Left lung (tissue), 10 donors: ENCODE data around the gene UBE2E2. TPM values are rescaled to one million over a fixed set of nuclear protein-coding genes. Genes with fewer than 3 reads are reported as not detected.

Source experiments
- ATAC-seq: fragments of 200-7000 bp; cut with Tn5 transposase; one replicate; pipeline ENCODE4 v1.9.1; 2020; ENCODE audit warnings: moderate library complexity
- DNase-seq, 4 donors: peaks; one replicate each; pipeline ENCODE4 v3.0.0-alpha.2; 2013 to 2020
- H3K27ac ChIP-seq, 2 donors: fragments of 200-600 bp; sonication (generic) in 1 of 2; one replicate each; pipeline versions ENCODE4 v1.5.0 to v1.8.0; 2020 to 2021
- H3K27me3 ChIP-seq, 2 donors: fragments of 200-600 bp; sonication (generic) in 1 of 2; one replicate each; pipeline versions ENCODE4 v1.5.0 to v1.8.0; 2020 to 2021
- H3K36me3 ChIP-seq, 2 donors: fragments of 200-600 bp; sonication (generic) in 1 of 2; one replicate each; pipeline versions ENCODE4 v1.5.0 to v1.8.0; 2020 to 2021
- H3K4me1 ChIP-seq, 2 donors: fragments of 200-600 bp; one replicate each; pipeline ENCODE4 v1.8.0; 2021
- H3K4me3 ChIP-seq, 2 donors: fragments of 200-600 bp; sonication (generic) in 1 of 2; one replicate each; pipeline versions ENCODE4 v1.5.0 to v1.8.0; 2020 to 2021; ENCODE audit warnings: mild to moderate bottlenecking in 1 of 2
- H3K9me3 ChIP-seq, 2 donors: fragments of 200-600 bp; sonication (generic) in 1 of 2; one replicate each; pipeline versions ENCODE4 v1.5.0 to v1.8.0; 2020 to 2021
- CTCF ChIP-seq, 2 donors: fragments of 200-600 bp; sonication (generic) in 1 of 2; IDR thresholded peaks; one replicate each; pipeline versions ENCODE4 v1.5.0 to v1.8.0; 2021; ENCODE audit warnings: antibody characterized with exemption in 2 of 2
- intact Hi-C, 2 donors: fragments of 100-400 bp; cut with DNase I; formaldehyde crosslinking; loops; one replicate each; pipeline versions ENCODE4 v1.11.2 to v1.14.2; 2022
- polyA plus RNA-seq, 6 donors: library from polyadenylated mRNA; unstranded; fragments of 120-200 nt; gene quantifications; one replicate each; pipeline ENCODE4 v1.2.1, GENCODE V29; 2013; ENCODE audit not compliant: insufficient read length in 6 of 6
- total RNA-seq, 2 donors: library from RNA; stranded (reverse); fragmentation: NEBNext Ultra II Directional; extraction: Animal tissue kit (Norgen Biotek cat#: 25700); gene quantifications; one replicate each; pipeline ENCODE4 v1.2.1, GENCODE V29; 2021
- donor health status: DM: no; HTN: yes; CAD: no.
- donor health status: DM: no; HTN: no; CAD: no.

UBE2E2 gene
- total and polyA plus RNA-seq, 8 donors, result 42.3 to 55.6 (median 47.5) TPM

- no peak for TF ChIP-seq CTCF (IDR thresholded peaks at IDR 0.05)
- Histone ChIP-seq H3K27ac (no peak overlapping the region), H3K9me3 (no peaks in the 10 kb centered on the region), H3K36me3 (no peaks in the 10 kb centered on the region), H3K4me3 (no peak overlapping the region), H3K4me1 (peaks cover 0 to 2% of the 10 kb centered on the region in 2 donors), H3K27me3 (no peaks in the 10 kb centered on the region)
- intact Hi-C loops, result no loop called here
- no peak for DNase-seq
- no peak for ATAC-seq
These were observed 346.2 kb downstream of the UBE2E2 start for GRCh38 chr3:23549148-23549910.

GRCh38 chr3:23550402-23550801 is 347.3 kb downstream of the UBE2E2 start:
- no peaks in the 10 kb centered on the region for H3K27me3 ChIP-seq
- ATAC-seq (no peak), DNase-seq (no peak)
- H3K4me1 ChIP-seq, result peaks cover 0 to 2% of the 10 kb centered on the region in 2 donors
- no peak for TF ChIP-seq CTCF (IDR thresholded peaks at IDR 0.05)
- H3K27ac ChIP-seq, result no peak overlapping the region
- no peaks in the 10 kb centered on the region for H3K36me3 ChIP-seq
- no peak overlapping the region for H3K4me3 ChIP-seq
- no peaks in the 10 kb centered on the region for H3K9me3 ChIP-seq
- intact Hi-C loops, result no loop called here

- intact Hi-C loops, result no loop called here
- Histone ChIP-seq H3K27me3 (no peaks in the 10 kb centered on the region), H3K27ac (no peak overlapping the region), H3K36me3 (peaks cover 0 to 3% of the 10 kb centered on the region in 2 donors), H3K4me3 (no peak overlapping the region), H3K4me1 (no peaks in the 10 kb centered on the region), H3K9me3 (no peaks in the 10 kb centered on the region)
- no peak for DNase-seq
- no peak for TF ChIP-seq CTCF (IDR thresholded peaks at IDR 0.05)
- ATAC-seq, result no peak
These were observed 349.4 kb downstream of the UBE2E2 start for GRCh38 chr3:23552506-23552905.

- Histone ChIP-seq H3K27me3 (no peaks in the 10 kb centered on the region), H3K36me3 (peaks cover 0 to 3% of the 10 kb centered on the region in 2 donors), H3K4me3 (no peak overlapping the region), H3K27ac (no peak overlapping the region), H3K9me3 (no peaks in the 10 kb centered on the region), H3K4me1 (no peaks in the 10 kb centered on the region)
- ATAC-seq, result no peak
- intact Hi-C loops, result no loop called here
- no peak for DNase-seq
- TF ChIP-seq CTCF (IDR thresholded peaks at IDR 0.05), result no peak
These were observed 350.2 kb downstream of the UBE2E2 start for GRCh38 chr3:23553353-23553752.

GRCh38 chr3:23565041-23565775 is 362.1 kb downstream of the UBE2E2 start:
- intact Hi-C loops, result no loop called here
- Histone ChIP-seq H3K4me3 (no peak overlapping the region), H3K4me1 (no peaks in the 10 kb centered on the region), H3K27ac (no peak overlapping the region), H3K27me3 (no peaks in the 10 kb centered on the region), H3K9me3 (no peaks in the 10 kb centered on the region), H3K36me3 (no peaks in the 10 kb centered on the region)
- TF ChIP-seq CTCF (IDR thresholded peaks at IDR 0.05), result no peak
- no peak for DNase-seq
- no peak for ATAC-seq
